GM18907 (cell line): Measurements from ENCODE around the gene IGF2R.

Experiments
- ATAC-seq: cut with Tn5 transposase; IDR thresholded peaks from one replicate; pipeline ENCODE4 v1.9.1; 2021; ENCODE audit warnings: mild to moderate bottlenecking, moderate library complexity; ENCODE audit not compliant: unreplicated experiment

IGF2R gene

GRCh38 chr6:160015778-160016684 is 47.1 kb downstream of the IGF2R start:
- no peak for ATAC-seq

DNA sequence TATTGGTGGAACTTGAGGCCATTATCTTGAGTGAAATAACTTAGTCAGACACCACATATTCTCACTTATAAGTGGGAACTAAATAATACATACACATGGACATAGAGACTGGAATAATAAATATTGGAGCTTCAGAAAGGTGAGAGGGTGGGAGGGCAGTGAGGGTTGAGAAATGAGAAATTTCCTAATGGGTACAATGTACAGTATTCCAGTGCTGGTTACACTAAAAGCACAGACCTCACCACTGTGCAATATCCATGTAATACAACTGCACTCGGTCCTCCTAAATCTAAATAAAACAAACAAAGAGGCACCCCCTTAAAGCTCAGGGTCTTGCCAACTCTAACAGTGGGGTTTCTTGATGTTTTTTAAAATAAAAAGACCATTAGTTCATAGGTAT is 53.2 kb downstream of the IGF2R start:
- ATAC-seq, result no peak

DNA sequence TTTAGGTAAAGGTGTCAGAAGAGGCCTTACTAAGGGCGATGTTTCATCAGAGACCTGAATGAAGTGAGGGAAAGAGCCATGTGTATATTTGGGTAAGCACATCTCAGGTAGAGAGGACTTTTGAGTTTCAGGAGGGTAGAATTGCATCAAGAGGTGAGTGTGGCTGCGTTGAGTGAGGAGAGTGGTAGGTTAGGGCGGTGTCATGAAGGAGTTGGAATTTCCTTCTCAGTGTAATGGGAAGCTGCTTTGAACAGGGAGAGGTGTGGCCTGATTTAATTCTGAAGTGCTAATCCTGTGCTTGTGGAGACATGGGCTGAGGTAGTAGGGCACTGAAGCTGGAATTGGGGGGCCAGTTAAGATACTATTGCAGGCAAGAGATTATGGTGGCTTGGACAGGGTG is 53.9 kb downstream of the IGF2R start:
- no peak for ATAC-seq

- ATAC-seq, result no peak
Observed at GRCh38 chr6:160024152-160024551, 55.3 kb downstream of the IGF2R start.

GRCh38 chr6:160027076-160027475 is 58.2 kb downstream of the IGF2R start:
- no peak for ATAC-seq

DNA sequence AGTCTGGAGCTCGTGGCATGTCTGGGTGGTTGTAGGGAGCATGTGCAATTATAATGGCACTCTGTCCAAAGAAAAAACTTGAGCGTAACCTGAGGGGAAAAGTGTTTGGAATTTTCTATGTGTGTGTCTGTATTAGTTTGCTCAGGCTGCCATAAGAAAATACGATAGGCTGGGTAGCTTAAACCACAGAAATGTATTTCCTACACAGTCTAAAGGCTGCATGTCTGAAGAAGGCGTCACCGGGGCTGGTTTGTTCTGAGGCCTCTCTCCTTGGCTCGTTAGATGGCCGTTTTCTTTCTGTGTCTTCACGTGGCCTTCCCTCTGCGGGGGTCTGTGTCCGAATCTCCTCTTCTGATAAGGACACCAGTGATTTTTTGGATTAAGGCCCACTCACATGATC is 59.0 kb downstream of the IGF2R start:
- no peak for ATAC-seq

DNA sequence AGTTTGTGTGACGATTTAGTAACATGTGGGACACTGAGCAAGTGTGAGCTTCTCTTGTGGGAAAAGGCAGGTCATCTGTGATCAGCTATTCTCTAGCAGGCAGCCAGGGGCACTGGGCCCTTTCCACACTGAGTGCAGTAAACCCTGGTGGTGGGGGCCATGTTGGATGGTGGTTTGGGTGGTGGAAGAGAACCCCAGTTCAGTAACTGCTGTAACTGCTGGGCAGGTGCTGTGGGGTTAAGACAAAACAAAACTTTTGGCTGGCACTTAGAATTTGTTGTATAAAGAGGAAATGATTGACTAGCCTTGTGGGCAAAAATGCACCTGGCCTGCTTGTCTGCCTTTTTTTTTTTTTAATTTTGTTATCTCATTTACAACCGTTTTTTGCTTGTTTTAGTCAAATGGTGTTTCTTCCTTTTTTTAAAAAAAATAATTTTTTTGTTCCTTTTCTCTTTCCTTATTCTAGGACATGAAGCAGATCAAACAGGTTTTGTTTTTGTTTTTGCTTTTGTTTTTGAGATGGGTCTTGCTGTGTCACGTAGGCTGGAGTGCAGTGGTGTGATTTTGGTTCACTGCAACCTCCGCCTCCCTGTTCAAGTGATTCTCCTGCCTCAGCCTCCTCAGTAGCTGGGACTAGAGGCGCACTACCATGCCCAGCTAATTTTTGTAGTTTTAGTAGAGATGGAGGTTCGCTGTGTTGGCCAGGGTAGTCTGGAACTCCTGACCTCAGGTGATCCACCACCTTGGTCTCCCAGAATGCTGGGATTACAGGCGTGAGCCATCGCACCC is 59.8 kb downstream of the IGF2R start:
- peak; percentile 95 for ATAC-seq

GRCh38 chr6:160029525-160029924 is 60.6 kb downstream of the IGF2R start:
- no peak for ATAC-seq

- no peak for ATAC-seq
Observed at GRCh38 chr6:160030103-160030502, 61.2 kb downstream of the IGF2R start.

GRCh38 chr6:160031442-160031841 is 62.6 kb downstream of the IGF2R start:
- ATAC-seq, result no peak

- ATAC-seq, result no peak
Observed at GRCh38 chr6:160031871-160032270, 63.0 kb downstream of the IGF2R start.

DNA sequence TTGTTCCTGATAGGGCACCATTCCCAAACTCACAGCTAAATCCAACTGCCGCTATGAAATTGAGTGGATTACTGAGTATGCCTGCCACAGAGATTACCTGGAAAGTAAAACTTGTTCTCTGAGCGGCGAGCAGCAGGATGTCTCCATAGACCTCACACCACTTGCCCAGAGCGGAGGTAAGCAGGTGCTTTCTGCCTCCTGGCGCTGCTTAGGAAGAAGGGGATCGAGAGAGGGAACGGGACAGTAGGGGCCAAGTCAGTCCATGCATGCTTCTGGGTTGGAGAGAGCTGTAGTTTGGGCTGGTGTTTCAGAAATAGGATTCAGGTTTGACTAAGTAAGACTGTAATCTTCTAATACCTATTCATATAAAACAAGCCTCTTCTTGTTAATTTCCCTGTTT is 63.7 kb downstream of the IGF2R start:
- no peak for ATAC-seq

DNA sequence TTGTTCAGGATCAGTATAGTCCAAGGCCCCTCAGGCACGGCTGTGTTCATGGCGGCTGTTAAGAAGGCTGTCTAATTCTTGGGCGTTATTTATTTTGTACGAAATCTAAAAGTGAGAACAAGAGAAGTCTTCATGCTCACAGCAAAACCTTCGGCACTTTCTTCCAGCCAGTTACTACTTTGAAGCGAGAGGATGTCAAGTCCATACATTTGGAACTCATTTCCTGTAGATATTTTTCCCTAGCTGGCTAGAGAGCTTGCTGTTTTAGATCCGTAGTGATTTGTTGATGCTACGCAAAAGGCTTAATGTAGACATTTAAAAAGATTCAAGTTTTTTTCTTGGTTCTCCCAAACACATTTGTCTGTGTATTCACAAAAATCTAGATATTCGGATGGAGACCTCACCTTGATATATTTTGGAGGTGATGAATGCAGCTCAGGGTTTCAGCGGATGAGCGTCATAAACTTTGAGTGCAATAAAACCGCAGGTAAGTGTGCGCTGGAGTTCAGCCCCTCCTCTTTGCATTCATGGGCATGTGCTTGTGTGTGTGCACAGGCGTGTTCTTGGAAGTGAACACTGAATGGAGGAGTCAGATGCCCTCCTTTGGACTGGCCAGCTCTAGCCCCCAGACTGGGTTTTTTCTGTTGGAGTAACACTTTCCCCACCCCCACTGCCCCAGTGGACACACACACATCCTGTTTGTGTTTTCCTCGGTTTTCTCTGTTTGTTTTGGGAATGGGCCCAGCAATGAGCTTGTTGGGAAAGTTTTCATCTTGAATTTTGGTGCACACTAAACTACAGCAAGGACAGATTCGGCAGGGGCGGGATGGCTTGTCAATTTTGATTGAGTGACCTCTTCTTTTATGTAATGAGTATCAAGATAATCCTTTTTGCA is 65.4 kb downstream of the IGF2R start:
- ATAC-seq, result no peak

DNA sequence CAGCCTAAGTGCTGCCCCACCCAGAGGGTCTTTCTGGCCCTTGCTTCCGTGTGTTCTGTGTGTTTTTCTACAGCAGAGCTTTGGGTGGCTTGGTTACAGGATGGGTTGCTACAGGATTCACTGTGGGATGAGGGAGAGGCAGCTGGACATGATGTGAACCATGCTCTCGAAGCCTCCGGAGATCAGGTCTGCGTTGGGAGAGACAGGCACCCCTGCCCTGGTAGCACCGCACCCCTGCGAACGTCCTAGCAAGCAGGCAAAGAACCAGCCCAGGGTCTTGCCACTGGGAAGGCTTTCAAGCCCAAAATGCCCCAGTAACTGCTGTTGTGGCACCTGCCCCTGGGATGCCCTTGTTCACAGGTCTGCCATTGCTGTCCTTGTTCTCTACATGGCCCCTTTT is 66.4 kb downstream of the IGF2R start:
- no peak for ATAC-seq

DNA sequence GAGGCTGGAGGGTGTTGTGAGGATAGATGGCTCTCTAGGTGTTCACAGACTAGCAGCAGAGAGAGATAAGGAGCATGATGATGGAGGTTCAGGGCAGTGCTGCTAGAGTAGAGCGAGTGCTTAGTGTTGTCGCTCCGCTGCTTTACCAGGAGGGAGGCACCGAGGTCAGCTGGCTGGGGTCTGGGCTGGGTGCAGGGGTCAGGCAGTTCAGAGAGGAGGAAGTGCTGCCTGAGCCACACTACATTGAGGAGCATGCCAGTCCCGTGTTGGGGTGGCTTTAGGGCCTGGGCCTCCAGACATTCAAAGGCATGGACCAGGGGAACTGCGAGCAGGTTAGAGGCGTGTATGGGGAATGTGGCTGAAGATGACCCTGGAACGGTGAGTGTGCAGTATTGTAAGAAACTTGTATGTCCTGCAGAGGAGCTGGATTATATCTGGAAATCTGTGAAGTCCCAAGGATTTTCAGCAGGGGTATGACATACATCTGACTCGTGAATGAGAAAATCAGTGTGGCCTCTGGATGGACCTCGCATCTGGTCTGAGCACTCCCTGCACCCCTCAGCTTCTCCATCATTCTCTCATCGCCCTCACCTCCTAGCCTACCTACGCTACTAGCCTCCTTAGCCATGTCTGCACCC is 66.9 kb downstream of the IGF2R start:
- ATAC-seq, result no peak

DNA sequence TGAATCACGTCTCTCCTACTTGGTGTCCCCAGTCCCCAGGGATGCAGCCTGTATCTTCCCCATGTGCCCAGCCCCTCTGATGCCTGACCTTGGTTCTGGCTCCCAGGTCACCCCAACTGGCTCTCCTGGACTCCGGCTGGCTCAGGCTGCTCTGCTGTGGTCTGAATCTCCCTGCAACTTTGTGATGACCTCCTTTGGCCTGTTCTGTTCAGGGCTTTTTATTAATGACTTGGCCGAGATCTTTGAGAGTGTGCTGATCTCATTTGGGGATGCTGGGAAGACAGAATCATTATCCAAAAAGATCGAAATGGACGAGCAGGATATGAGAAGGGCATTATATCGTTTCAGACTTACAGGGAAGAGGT is 67.4 kb downstream of the IGF2R start:
- no peak for ATAC-seq

DNA sequence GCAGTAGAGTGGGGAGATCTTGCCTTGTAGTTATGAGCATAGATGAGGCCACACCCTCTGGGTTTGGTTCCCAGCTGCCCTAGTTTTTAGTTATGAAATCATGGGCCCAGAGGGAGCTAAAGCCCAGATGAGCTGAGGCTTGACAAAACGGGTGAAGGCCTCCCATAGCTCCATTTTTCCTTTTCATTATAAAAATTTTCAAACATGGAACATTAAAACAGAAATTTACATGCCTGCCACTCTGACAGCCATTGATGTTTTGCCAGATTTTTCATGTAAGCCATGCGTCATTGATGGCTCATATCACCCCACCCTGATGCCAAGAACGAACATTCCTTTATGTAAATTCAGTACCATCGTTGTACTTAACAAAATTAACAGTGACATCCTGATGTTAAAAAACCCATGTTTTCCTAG is 67.9 kb downstream of the IGF2R start:
- no peak for ATAC-seq

DNA sequence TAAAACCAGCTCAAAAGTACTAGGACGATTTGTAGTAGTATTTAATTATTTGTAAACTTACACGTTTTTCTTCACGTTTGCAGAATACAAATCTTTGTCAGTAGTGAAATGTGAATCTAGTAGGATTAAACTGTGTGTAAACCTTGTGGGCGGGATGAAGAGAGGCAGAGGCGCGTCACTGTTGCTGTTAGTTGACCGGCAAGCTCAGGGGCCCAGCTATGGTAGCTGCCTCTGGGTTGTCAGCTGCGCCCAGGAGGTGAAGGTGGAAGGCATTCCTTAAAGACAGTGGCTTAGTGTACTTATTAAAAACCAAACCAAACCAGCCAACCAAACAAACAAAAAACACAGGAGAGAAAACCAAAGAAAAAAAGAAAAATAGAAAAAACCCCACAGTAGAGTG is 69.6 kb downstream of the IGF2R start:
- ATAC-seq, result no peak

- ATAC-seq, result peak; percentile 54
Observed at GRCh38 chr6:160039441-160039840, 70.6 kb downstream of the IGF2R start.

GRCh38 chr6:160040055-160040454 is 71.2 kb downstream of the IGF2R start:
- ATAC-seq, result no peak
